HG03103 (cell line): ENCODE results near the gene RSPH1.

ENCODE experiments used
- ATAC-seq: cut with Tn5 transposase; IDR thresholded peaks from one replicate; pipeline ENCODE4 v1.9.1; 2021; ENCODE audit warnings: low read depth; ENCODE audit not compliant: unreplicated experiment

The RSPH1 gene

GRCh38 chr21:42496120-42496838, at the start of gene RSPH1:
Gene RSPH1, minus strand, starts transcription at chr21:42496224. Its CDS starts 38 bp downstream, at chr21:42496186.
- peak; percentile 94 for ATAC-seq

DNA sequence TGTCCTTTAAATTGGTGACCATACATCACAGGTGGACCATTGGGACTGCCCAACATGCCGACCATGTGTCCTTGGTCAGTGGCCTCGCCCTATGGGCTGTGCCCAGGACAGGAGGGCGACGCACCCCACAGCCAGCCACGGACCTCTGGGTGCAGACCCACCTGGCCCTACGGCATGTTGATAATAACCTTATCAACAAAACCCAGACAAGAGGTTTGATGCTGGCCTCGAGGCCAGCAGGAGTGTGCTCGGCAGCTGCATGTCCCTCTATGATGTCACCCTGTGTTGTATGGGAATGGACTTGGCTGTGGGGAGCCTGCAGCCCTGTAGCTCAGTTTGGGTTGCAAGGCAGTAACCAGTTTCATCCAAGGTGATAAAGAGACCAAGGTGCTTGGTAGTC, 49.7 kb upstream of the RSPH1 start:
- no peak for ATAC-seq

DNA sequence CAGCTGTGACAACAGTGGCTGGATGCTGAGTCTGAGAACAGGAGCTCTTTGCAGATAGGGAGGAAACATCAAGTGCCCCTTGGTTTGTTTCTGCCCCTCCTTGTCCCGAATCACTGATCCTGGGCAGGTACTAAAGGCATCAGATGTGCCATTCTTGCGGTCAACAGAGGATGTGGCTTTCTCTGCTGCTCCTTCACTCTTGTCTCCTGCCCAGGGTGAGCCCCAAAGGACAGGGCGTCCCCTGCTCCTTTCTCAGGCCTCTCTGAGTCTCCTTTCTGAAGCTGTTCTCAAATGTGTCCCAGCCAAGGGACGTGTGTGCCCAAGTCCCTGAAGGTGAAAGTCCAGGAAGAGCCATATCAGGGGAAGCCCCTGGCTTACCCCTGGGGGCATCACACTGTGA, 49.3 kb upstream of the RSPH1 start:
- no peak for ATAC-seq

DNA sequence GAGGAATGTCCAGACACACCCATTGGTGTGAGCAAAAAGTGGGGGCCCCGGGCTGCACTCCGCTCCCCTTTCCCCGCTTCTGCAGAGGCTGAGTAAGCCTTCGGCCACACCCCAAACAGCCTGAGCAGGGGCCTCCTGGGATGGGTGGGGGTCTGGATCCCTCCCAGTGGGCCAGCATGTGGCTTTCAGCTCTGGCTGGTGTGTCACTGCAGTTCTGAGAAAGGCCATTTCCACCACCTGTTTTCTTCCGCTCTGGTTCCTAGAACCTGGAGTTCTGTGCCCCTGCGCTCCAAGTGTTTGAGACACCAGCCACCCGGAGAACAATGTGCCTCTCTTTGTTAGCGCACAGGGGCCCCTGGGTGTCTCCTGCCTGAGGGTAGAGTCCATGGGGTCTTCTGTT, 48.5 kb upstream of the RSPH1 start:
- no peak for ATAC-seq

- ATAC-seq, result no peak
Measured at GRCh38 chr21:42543106-42543847, 47.3 kb upstream of the RSPH1 start.

- no peak for ATAC-seq
Measured at GRCh38 chr21:42542596-42542995, 46.6 kb upstream of the RSPH1 start.

DNA sequence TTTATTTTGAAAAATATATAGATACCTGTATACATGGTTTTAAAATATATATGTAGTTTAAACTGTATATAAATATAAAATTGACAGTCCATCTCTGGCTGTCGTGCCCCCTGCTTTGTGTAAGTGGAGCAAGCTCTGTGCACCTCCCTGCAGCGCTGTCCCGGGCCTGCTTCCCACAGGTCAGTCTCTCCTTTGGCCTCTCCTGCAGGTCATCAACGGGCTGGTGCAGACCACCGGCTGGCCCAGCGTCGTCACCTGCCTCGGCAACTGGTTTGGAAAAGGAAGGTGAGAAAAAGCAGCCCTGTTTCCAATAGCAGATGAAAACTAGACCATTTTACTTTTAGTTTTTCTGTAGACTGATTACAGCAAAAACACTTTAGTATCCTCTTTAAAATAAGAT, 46.2 kb upstream of the RSPH1 start:
- ATAC-seq, result no peak

DNA sequence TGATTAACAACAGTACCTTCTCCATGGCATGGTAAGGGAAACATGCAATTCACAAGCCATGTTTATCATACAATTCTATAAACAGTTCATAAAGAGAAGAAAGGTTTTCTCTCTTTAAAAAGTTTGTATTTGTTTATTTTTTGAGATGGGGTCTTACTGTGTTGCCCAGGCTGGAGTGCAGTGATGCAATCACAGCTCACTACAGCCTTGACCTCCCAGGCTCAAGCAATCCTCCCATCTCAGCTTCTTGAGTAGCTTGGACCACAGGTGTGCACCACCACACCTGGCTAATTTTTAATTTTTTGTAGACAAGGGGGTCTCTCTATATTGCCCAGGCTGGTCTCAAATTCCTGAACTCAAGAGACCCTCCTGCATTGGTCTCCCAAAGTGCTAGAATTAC, 45.6 kb upstream of the RSPH1 start:
- no peak for ATAC-seq

- ATAC-seq, result no peak
Measured at GRCh38 chr21:42541174-42541573, 45.1 kb upstream of the RSPH1 start.

GRCh38 chr21:42540396-42540795, 44.4 kb upstream of the RSPH1 start:
- no peak for ATAC-seq

DNA sequence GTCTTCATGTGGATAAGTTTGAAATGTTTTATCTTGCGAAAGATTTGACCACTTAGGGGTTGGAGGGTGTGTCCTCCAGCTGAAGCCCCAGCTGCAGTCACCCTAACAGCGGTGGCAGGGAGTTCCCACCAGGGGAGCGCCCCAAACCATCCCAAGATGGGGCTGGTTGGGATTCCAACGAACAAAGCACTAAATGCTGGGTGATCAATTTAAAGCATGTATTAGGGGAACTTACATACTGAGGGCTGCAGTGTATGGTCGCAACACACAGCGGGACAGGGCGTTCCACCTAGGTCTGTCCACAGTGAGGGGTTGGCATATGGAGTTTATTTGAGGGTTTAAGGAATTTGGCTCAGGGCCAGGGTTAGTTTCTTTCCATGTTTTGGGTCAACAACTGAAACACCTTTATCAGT, 43.9 kb upstream of the RSPH1 start:
- no peak for ATAC-seq

DNA sequence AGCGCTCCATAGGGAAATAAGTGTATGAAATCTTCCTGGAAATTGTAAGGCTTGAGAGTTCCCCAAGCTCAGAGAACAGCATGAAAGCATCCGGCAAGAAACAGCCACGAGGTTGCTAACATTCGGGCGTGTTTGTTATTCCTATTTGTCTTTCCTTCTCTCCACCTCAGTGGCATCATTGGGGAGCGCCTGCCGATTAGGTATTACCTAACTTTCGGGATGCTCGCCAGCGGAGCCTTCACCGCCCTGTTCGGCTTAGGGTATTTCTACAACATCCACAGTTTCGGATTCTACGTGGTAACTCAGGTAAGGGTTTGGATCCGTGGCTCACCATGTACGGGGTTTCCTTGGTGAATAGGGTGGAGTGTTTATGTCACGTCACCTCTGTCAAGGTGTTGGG, 43.3 kb upstream of the RSPH1 start:
- ATAC-seq, result no peak

DNA sequence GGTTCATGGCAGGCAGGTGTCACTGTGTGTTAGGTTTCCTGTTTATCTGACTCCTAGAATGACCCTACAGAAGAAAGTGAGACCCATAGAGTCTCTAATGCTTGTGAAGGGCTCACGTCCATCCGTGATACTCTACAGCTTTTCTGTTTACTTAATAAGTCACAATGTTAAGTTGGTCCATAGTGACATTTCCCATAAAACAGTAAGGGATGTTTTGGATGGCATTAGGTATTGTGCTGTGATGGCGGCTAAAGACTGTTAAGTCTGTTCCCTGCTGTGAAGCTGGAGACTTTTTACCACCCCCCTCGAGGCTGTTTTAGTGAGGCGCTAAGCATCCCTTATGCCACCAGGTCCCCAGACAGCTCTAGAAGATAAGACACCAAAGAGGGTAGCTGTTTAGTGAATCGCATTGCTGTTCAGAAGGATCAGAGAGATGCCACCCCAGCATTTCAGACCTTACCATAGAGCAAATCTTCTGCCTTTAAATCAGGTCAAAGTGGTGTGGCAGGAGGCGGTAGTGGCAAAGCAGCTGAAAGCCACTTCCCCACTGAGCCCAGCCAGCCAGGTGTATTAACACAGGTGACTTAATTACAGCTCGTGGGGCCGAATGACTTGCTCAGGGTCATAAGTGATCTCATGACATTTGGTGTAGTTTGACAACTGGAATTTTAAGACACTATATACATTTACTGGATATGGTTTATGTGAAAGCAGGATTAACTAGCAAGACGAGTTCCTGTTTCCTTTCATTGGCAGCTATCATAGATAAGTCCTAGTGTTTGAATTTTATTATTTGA, 42.7 kb upstream of the RSPH1 start:
- no peak for ATAC-seq

DNA sequence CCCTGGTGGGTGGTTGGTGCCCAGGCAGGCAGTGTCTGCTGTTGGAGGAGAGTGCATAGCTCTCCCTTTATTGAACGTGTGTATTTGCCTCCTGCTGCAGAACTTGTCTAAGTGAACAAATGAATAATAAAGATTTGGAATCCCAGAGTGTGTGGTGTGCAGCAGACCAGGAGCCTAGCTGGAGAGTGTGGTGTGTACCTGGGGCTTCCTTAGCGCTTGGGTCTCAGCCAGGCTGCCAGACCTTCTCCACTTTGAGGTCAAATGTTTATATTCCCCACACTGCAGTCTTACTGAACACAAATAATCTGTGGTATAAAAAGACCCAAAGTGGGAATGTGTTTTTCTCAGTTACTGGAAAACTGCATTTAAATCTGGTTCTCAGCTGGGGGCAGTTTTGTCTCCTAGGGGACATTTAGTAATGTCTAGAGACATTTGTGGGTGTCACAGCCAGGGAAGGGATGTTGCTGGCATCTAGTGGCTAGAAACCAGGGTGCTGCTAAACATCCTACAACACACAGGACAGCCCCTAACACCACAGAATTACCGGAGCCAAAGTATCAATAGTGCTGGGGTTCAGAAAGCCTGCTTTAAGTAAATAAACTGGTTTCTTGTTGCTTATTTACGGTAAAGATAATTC, 41.2 kb upstream of the RSPH1 start:
- ATAC-seq, result no peak

DNA sequence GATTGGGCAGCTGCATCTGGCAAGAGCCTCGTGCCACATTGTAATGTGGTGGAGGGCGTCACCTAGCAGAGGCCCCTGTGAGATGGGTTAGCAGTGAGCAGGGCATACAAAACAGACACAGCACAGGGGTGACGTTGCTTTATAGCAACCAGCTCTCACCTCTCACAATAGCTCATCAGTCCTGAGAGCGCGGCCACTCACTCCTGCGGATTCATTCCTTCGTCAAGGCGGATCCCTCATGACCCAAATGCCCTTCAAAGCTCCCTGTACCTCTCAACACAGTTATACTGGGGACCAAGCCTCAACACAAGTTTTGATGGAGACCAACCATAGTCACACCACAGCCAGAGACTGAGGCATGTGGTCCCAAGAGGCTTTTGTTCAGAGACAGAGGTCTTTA, 40.6 kb upstream of the RSPH1 start:
- ATAC-seq, result no peak

- no peak for ATAC-seq
Measured at GRCh38 chr21:42535602-42536171, 39.7 kb upstream of the RSPH1 start.

- ATAC-seq, result no peak
Measured at GRCh38 chr21:42534421-42535378, 38.7 kb upstream of the RSPH1 start.

DNA sequence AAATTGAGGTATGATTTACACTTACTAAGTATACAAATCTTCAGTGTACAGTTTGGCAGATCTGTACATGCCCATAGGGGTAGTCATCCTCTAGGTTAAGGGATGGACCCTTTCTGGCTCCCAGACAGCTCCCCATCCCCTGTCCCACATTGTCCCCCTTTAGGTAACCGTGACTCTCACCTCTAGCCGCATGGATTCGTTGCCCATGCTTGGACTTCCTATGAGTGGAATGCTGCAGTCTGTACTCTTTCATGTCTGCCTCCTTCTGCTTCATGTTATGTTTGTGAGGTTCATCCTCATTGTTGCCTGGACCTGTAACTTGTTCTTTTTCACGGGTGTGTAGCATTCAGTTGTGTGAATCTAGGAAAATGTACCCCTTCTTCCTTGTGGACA, 37.9 kb upstream of the RSPH1 start:
- no peak for ATAC-seq

DNA sequence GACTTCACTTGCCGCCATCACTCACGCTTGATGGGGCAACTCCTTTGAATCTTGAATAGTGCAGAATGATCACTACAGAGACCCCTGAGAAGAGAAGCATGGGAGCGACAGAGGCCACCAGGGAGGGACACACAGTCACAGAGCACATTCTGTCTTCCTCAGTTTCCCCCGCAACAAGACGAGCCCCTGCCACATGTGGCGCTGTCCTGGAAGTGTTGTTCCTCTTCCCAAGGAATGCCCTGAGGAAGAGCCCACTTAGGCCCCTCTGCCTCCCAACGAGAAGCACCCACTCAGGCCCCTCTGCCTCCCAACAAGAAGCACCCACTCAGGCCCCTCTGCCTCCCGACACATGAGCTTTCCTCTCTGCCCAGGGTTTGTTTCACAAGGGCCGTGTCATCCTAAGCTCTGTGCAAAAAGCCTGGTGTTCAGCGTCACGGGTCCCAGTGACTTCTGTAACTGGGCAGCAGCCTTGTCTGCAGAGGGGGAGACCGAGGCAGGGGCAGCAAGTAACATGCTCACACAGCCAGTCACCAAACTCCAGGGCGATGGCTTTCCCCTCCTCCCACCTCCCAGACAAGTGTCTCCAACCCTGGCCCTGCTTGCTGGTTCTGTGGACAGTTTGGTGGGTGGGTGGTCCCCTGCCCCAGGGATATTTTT, 37.4 kb upstream of the RSPH1 start:
- no peak for ATAC-seq
